ENCODE data around the gene PCDHAC1. TPM values are rescaled to one million over a fixed set of nuclear protein-coding genes. Genes with fewer than 3 reads are reported as not detected.

Gene PCDHAC1
- total RNA-seq, 1 donor from 2014 or later, result 5.9 TPM

GRCh38 chr5:140883927-140884697 lies 42.0 kb upstream of the PCDHAC1 start:
- FAIRE-seq, result no peak
- H3K4me1 Mint-ChIP-seq (ENCODE audit: low read depth, unreplicated experiment), result no peaks in the 10 kb centered on the region

GRCh38 chr5:140916325-140916724 lies 9.8 kb upstream of the PCDHAC1 start:
- H3K4me3 Mint-ChIP-seq (ENCODE audit: unreplicated experiment), result no peak overlapping the region
- H3K27ac Mint-ChIP-seq (ENCODE audit: unreplicated experiment), result no peak overlapping the region
- Histone ChIP-seq H3K27ac (ENCODE audit: low read depth, low read length) (no peak overlapping the region), H3K9me3 (ENCODE audit: insufficient read depth, low read depth, low read length) (no peaks in the 10 kb centered on the region), H3K36me3 (ENCODE audit: insufficient read depth, low read length) (no peaks in the 10 kb centered on the region), H3K4me3 (ENCODE audit: insufficient read depth, low read depth, low read length) (no peak overlapping the region), H2AFZ (ENCODE audit: low read depth, low read length) (no peak overlapping the region), H3K79me2 (ENCODE audit: insufficient read depth, low read length) (no peaks in the 10 kb centered on the region), H3K9ac (ENCODE audit: low read length) (no peak overlapping the region), H4K20me1 (ENCODE audit: insufficient read depth, low read length) (no peaks in the 10 kb centered on the region), H3K4me2 (ENCODE audit: low read length) (no peak overlapping the region), H3K4me1 (ENCODE audit: insufficient read depth, low read length) (no peaks in the 10 kb centered on the region), H3K27me3 (ENCODE audit: insufficient read depth, low read length) (no peaks in the 10 kb centered on the region)
- peaks cover 4% of the 10 kb centered on the region for H3K36me3 Mint-ChIP-seq (ENCODE audit: low read depth, unreplicated experiment)
- TF ChIP-seq CTCF (IDR thresholded peaks at IDR 0.05; ENCODE audit: insufficient read depth, low read depth, low read length), result no peak
- no peak for TF ChIP-seq EZH2 (IDR thresholded peaks at IDR 0.05; ENCODE audit: insufficient read depth, low read length)
- H3K4me1 Mint-ChIP-seq (ENCODE audit: low read depth, unreplicated experiment), result no peaks in the 10 kb centered on the region
- H3K27me3 Mint-ChIP-seq (ENCODE audit: low read depth, unreplicated experiment), result no peaks in the 10 kb centered on the region
- DNase-seq (ENCODE audit: low read depth) (no peak), FAIRE-seq (no peak)
- H3K9me3 Mint-ChIP-seq (ENCODE audit: unreplicated experiment), result peaks cover 3% of the 10 kb centered on the region

More at GRCh38 chr5:140883927-140884697, 42.0 kb upstream of the PCDHAC1 start:
- no peaks in the 10 kb centered on the region for H3K79me2 ChIP-seq (ENCODE audit: insufficient read depth, low read length)
- H3K27ac Mint-ChIP-seq (ENCODE audit: unreplicated experiment), result no peak overlapping the region
- H3K27me3 ChIP-seq (ENCODE audit: insufficient read depth, low read length), result no peaks in the 10 kb centered on the region
- no peaks in the 10 kb centered on the region for H3K36me3 ChIP-seq (ENCODE audit: insufficient read depth, low read length)
- no peaks in the 10 kb centered on the region for H4K20me1 ChIP-seq (ENCODE audit: insufficient read depth, low read length)
- H3K4me2 ChIP-seq (ENCODE audit: low read length), result no peak overlapping the region
- no peaks in the 10 kb centered on the region for H3K27me3 Mint-ChIP-seq (ENCODE audit: low read depth, unreplicated experiment)
- no peaks in the 10 kb centered on the region for H3K4me1 ChIP-seq (ENCODE audit: insufficient read depth, low read length)
- no peak overlapping the region for H3K27ac ChIP-seq (ENCODE audit: low read depth, low read length)
- TF ChIP-seq EZH2 (IDR thresholded peaks at IDR 0.05; ENCODE audit: insufficient read depth, low read length), result no peak
- no peak for TF ChIP-seq CTCF (IDR thresholded peaks at IDR 0.05; ENCODE audit: insufficient read depth, low read depth, low read length)
- no peak overlapping the region for H3K4me3 Mint-ChIP-seq (ENCODE audit: unreplicated experiment)
- no peak overlapping the region for H3K4me3 ChIP-seq (ENCODE audit: insufficient read depth, low read depth, low read length)
- DNase-seq (ENCODE audit: low read depth), result no peak
- H3K9me3 Mint-ChIP-seq (ENCODE audit: unreplicated experiment), result peaks cover 4% of the 10 kb centered on the region
- no peak overlapping the region for H2AFZ ChIP-seq (ENCODE audit: low read depth, low read length)
- H3K36me3 Mint-ChIP-seq (ENCODE audit: low read depth, unreplicated experiment), result peaks cover 18% of the 10 kb centered on the region
- no peak overlapping the region for H3K9ac ChIP-seq (ENCODE audit: low read length)
- peaks cover 10% of the 10 kb centered on the region for H3K9me3 ChIP-seq (ENCODE audit: insufficient read depth, low read depth, low read length)

- H3K27ac ChIP-seq (ENCODE audit: low read depth, low read length), result no peak overlapping the region
- no peaks in the 10 kb centered on the region for H3K79me2 ChIP-seq (ENCODE audit: insufficient read depth, low read length)
- no peak overlapping the region for H3K4me2 ChIP-seq (ENCODE audit: low read length)
- peaks cover 3% of the 10 kb centered on the region for H3K4me1 ChIP-seq (ENCODE audit: insufficient read depth, low read length)
- H3K27ac Mint-ChIP-seq (ENCODE audit: unreplicated experiment), result no peak overlapping the region
- H3K27me3 Mint-ChIP-seq (ENCODE audit: low read depth, unreplicated experiment), result no peaks in the 10 kb centered on the region
- peaks cover 2% of the 10 kb centered on the region for H3K4me1 Mint-ChIP-seq (ENCODE audit: low read depth, unreplicated experiment)
- H3K27me3 ChIP-seq (ENCODE audit: insufficient read depth, low read length), result peaks cover 13% of the 10 kb centered on the region
- H3K4me3 ChIP-seq (ENCODE audit: insufficient read depth, low read depth, low read length), result no peak overlapping the region
- H2AFZ ChIP-seq (ENCODE audit: low read depth, low read length), result no peak overlapping the region
- DNase-seq (ENCODE audit: low read depth) (no peak), FAIRE-seq (no peak)
- no peaks in the 10 kb centered on the region for H4K20me1 ChIP-seq (ENCODE audit: insufficient read depth, low read length)
- no peaks in the 10 kb centered on the region for H3K9me3 Mint-ChIP-seq (ENCODE audit: unreplicated experiment)
- peaks cover 11% of the 10 kb centered on the region for H3K9me3 ChIP-seq (ENCODE audit: insufficient read depth, low read depth, low read length)
- TF ChIP-seq CTCF (IDR thresholded peaks at IDR 0.05; ENCODE audit: insufficient read depth, low read depth, low read length), result no peak
- TF ChIP-seq EZH2 (IDR thresholded peaks at IDR 0.05; ENCODE audit: insufficient read depth, low read length), result no peak
- H3K36me3 ChIP-seq (ENCODE audit: insufficient read depth, low read length), result no peaks in the 10 kb centered on the region
- no peak overlapping the region for H3K4me3 Mint-ChIP-seq (ENCODE audit: unreplicated experiment)
- no peak overlapping the region for H3K9ac ChIP-seq (ENCODE audit: low read length)
- no peaks in the 10 kb centered on the region for H3K36me3 Mint-ChIP-seq (ENCODE audit: low read depth, unreplicated experiment)
These were observed 2.5 kb upstream of the PCDHAC1 start for GRCh38 chr5:140923601-140924000.
